A549 (cell line): Measurements from ENCODE around the gene PGM2L1. TPM values are rescaled to one million over a fixed set of nuclear protein-coding genes. Genes with fewer than 3 reads are reported as not detected.
A peak's percentile ranks its signal among the peaks of the same experiment; 100 is the strongest.

Experiments used
- BHLHE40 ChIP-seq: IDR thresholded peaks from 2 replicates; pipeline ENCODE4 v1.6.1; 2012; ENCODE audit warnings: low read depth, low read length, inconsistent platforms
- CHD2 ChIP-seq: fragments of 150-350 bp; IDR thresholded peaks from 2 replicates; pipeline ENCODE4 v1.6.1; 2014; ENCODE audit warnings: low read length; ENCODE audit not compliant: partially characterized antibody
- EHF ChIP-seq: fragments of 250-450 bp; sonication (Bioruptor Pico); IDR thresholded peaks from 2 replicates; pipeline ENCODE4 v1.5.0; 2020; ENCODE audit warnings: mild to moderate bottlenecking
- EP300 ChIP-seq, 2 experiments: fragments of >200 bp; sonication (Bioruptor Twin); formaldehyde crosslinking; IDR thresholded peaks; 2 replicates in 1 of 2; 3 replicates in 1 of 2; pipeline ENCODE4 v1.6.1; 2016 to 2017
- FOXS1 ChIP-seq: fragments of 250-450 bp; sonication (Bioruptor Pico); IDR thresholded peaks from 2 replicates; pipeline ENCODE4 v1.5.0; 2020; ENCODE audit warnings: mild to moderate bottlenecking, moderate library complexity
- GATA3 ChIP-seq: IDR thresholded peaks from 2 replicates; pipeline ENCODE4 v1.6.1; 2012; ENCODE audit warnings: borderline replicate concordance
- HDAC2 ChIP-seq: fragments of 200-600 bp; sonication (generic); IDR thresholded peaks from 2 replicates; pipeline ENCODE4 v1.6.1; 2016
- HEYL ChIP-seq: fragments of 250-450 bp; sonication (Bioruptor Pico); IDR thresholded peaks from 2 replicates; pipeline ENCODE4 v1.8.0; 2021; ENCODE audit warnings: mild to moderate bottlenecking, moderate library complexity
- HOXA7 ChIP-seq: fragments of 250-450 bp; sonication (Bioruptor Pico); IDR thresholded peaks from 2 replicates; pipeline ENCODE4 v1.5.0; 2020; ENCODE audit warnings: mild to moderate bottlenecking, moderate library complexity
- KDM1A ChIP-seq: fragments of 200-600 bp; sonication (generic); IDR thresholded peaks from 2 replicates; pipeline ENCODE4 v1.6.1; 2016; ENCODE audit warnings: low read depth, mild to moderate bottlenecking
- KDM5A ChIP-seq: fragments of 200-600 bp; sonication (generic); IDR thresholded peaks from 2 replicates; pipeline ENCODE4 v1.6.1; 2016; ENCODE audit warnings: antibody characterized with exemption, mild to moderate bottlenecking
- NFE2L2 ChIP-seq: fragments of 150-350 bp; conservative IDR thresholded peaks from 2 replicates; pipeline ENCODE4 v1.6.1; 2014; ENCODE audit warnings: low read length
- NPAS2 ChIP-seq: fragments of 250-450 bp; sonication (Bioruptor Pico); IDR thresholded peaks from 2 replicates; pipeline ENCODE4 v1.8.0; 2022; ENCODE audit warnings: mild to moderate bottlenecking, moderate library complexity, borderline replicate concordance
- NR3C1 ChIP-seq: fragments of >200 bp; sonication (Bioruptor Twin); formaldehyde crosslinking; IDR thresholded peaks from 3 replicates; pipeline ENCODE4 v1.6.1; 2017
- PHF8 ChIP-seq: fragments of 200-600 bp; sonication (generic); IDR thresholded peaks from 2 replicates; pipeline ENCODE4 v1.6.1; 2016; ENCODE audit warnings: low read depth, mild to moderate bottlenecking, antibody characterized with exemption, moderate library complexity, borderline replicate concordance
- RAD21 ChIP-seq, 2 experiments: fragments of >200 bp in 1 of 2; sonication (Bioruptor Twin) in 1 of 2; formaldehyde crosslinking in 1 of 2; IDR thresholded peaks in 1 of 2; conservative IDR thresholded peaks in 1 of 2; 2 replicates in 1 of 2; 3 replicates in 1 of 2; pipeline ENCODE4 v1.6.1; 2012 to 2018; ENCODE audit warnings: inconsistent platforms in 1 of 2
- RCOR1 ChIP-seq: fragments of 150-350 bp; IDR thresholded peaks from 2 replicates; pipeline ENCODE4 v1.6.1; 2014; ENCODE audit warnings: antibody characterized with exemption, low read length, low read depth
- RFX5 ChIP-seq: fragments of 450-650 bp; IDR thresholded peaks from 2 replicates; pipeline ENCODE4 v1.7.1; 2014; ENCODE audit warnings: antibody characterized with exemption, mild to moderate bottlenecking, moderate library complexity
- RNF2 ChIP-seq: fragments of 200-600 bp; sonication (generic); IDR thresholded peaks from 2 replicates; pipeline ENCODE4 v1.6.1; 2016; ENCODE audit warnings: low read depth, mild to moderate bottlenecking, antibody characterized with exemption, moderate library complexity, borderline replicate concordance
- SMC3 ChIP-seq: fragments of >200 bp; sonication (Bioruptor Twin); formaldehyde crosslinking; IDR thresholded peaks from 3 replicates; pipeline ENCODE4 v1.6.1; 2018; ENCODE audit warnings: inconsistent platforms
- SREBF2 ChIP-seq: fragments of 450-650 bp; IDR thresholded peaks from 2 replicates; pipeline ENCODE4 v1.6.1; 2014; ENCODE audit warnings: mild to moderate bottlenecking, moderate library complexity
- ZFP36 ChIP-seq: fragments of 450-650 bp; IDR thresholded peaks from 2 replicates; pipeline ENCODE4 v1.6.1; 2014; ENCODE audit warnings: borderline replicate concordance; ENCODE audit not compliant: partially characterized antibody
- ZSCAN20 ChIP-seq: fragments of 250-450 bp; sonication (Bioruptor Pico); IDR thresholded peaks from 2 replicates; pipeline ENCODE4 v1.8.0; 2022; ENCODE audit warnings: mild to moderate bottlenecking, moderate library complexity
- polyA plus RNA-seq, 4 experiments: library from polyadenylated mRNA; depleted of rRNA in 3 of 4; stranded (reverse); fragments of >200 nt; fragmentation: RNase III in 1 of 4; extraction: RNeasy Plus Mini Kit Qiagen cat#74134 plus additional on column Dnase treatment in 1 of 4; gene quantifications; 2 replicates in 3 of 4; 3 replicates in 1 of 4; pipeline ENCODE4 v1.2.3, GENCODE V29; 2011 to 2017
- TF ChIP-seq, protein P1 (sequence below): fragments of 200-600 bp; sonication (generic); IDR thresholded peaks from 2 replicates; pipeline ENCODE4 v1.6.1; 2016; ENCODE audit warnings: antibody characterized with exemption, mild to moderate bottlenecking, moderate library complexity
- TF ChIP-seq, protein P2 (sequence below): fragments of >200 bp; sonication (Bioruptor Twin); formaldehyde crosslinking; IDR thresholded peaks from 2 replicates; pipeline ENCODE4 v1.6.1; 2016
- TF ChIP-seq, protein P3 (sequence below): IDR thresholded peaks from 2 replicates; pipeline ENCODE4 v1.6.1; 2012
- TF ChIP-seq, protein P4 (sequence below): fragments of 450-650 bp; IDR thresholded peaks from 2 replicates; pipeline ENCODE4 v1.6.1; 2014; ENCODE audit warnings: antibody characterized with exemption
- TF ChIP-seq, protein P5 (sequence below): fragments of 250-450 bp; sonication (Bioruptor Pico); IDR thresholded peaks from 2 replicates; pipeline ENCODE4 v1.5.0; 2021; ENCODE audit warnings: mild to moderate bottlenecking, moderate library complexity, borderline replicate concordance
- TF ChIP-seq, protein P6 (sequence below): fragments of 250-450 bp; sonication (Bioruptor Pico); IDR thresholded peaks from 2 replicates; pipeline ENCODE4 v1.5.0; 2020; ENCODE audit warnings: low read depth, mild to moderate bottlenecking, moderate library complexity
- TF ChIP-seq, protein P7 (sequence below): fragments of 150-350 bp; IDR thresholded peaks from 2 replicates; pipeline ENCODE4 v1.6.1; 2014; ENCODE audit warnings: low read depth, mild to moderate bottlenecking, low read length

The PGM2L1 gene
- polyA plus RNA-seq, 2 of the 4 experiments (the other 2 are of a cell fraction), result 21.8 to 23.5 TPM

DNA sequence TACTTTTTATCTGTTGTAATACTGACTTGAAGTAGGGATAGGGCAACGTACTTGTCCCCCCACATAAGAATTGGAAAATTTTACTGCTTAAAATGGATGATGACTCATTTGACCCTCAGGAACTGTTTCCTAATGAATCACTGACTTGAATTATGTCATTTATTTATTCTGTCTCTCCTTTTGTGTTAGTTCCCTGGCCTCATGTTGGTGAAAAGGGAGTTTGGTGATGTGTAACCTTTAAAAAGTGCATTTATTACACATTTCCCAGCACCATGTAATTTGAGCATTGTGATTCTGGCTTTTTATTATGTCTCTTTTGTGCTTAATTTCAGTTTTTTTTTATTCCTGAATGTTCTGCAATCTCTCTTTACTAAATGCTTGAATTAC is 20.3 kb upstream of the PGM2L1 start (continued):
- peak; percentile 21; the same call in 1 of the 3 replicates for TF ChIP-seq SMC3
- TF ChIP-seq, protein P1, sequence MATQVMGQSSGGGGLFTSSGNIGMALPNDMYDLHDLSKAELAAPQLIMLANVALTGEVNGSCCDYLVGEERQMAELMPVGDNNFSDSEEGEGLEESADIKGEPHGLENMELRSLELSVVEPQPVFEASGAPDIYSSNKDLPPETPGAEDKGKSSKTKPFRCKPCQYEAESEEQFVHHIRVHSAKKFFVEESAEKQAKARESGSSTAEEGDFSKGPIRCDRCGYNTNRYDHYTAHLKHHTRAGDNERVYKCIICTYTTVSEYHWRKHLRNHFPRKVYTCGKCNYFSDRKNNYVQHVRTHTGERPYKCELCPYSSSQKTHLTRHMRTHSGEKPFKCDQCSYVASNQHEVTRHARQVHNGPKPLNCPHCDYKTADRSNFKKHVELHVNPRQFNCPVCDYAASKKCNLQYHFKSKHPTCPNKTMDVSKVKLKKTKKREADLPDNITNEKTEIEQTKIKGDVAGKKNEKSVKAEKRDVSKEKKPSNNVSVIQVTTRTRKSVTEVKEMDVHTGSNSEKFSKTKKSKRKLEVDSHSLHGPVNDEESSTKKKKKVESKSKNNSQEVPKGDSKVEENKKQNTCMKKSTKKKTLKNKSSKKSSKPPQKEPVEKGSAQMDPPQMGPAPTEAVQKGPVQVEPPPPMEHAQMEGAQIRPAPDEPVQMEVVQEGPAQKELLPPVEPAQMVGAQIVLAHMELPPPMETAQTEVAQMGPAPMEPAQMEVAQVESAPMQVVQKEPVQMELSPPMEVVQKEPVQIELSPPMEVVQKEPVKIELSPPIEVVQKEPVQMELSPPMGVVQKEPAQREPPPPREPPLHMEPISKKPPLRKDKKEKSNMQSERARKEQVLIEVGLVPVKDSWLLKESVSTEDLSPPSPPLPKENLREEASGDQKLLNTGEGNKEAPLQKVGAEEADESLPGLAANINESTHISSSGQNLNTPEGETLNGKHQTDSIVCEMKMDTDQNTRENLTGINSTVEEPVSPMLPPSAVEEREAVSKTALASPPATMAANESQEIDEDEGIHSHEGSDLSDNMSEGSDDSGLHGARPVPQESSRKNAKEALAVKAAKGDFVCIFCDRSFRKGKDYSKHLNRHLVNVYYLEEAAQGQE, result no peak
- no peak for TF ChIP-seq EHF
- no peak for TF ChIP-seq RFX5
- no peak for TF ChIP-seq ZFP36
- no peak for TF ChIP-seq NR3C1
- TF ChIP-seq, protein P2, sequence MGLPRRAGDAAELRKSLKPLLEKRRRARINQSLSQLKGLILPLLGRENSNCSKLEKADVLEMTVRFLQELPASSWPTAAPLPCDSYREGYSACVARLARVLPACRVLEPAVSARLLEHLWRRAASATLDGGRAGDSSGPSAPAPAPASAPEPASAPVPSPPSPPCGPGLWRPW, result no peak
- TF ChIP-seq GATA3, result peak; percentile 58; the same call in 1 of the 2 replicates
- no peak for TF ChIP-seq RNF2
- TF ChIP-seq, protein P3, sequence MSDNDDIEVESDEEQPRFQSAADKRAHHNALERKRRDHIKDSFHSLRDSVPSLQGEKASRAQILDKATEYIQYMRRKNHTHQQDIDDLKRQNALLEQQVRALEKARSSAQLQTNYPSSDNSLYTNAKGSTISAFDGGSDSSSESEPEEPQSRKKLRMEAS, result peak; percentile 37; the same call in 1 of the 2 replicates
- no peak for TF ChIP-seq FOXS1
- TF ChIP-seq HEYL (CRISPR knock-in tag), result no peak
- TF ChIP-seq BHLHE40, result no peak
- no peak for TF ChIP-seq PHF8
- TF ChIP-seq SREBF2, result no peak
- peak; percentile 41 to 42; a peak in 2 of 5 replicates for TF ChIP-seq EP300 (IDR thresholded peaks at IDR 0.05)
- no peak for TF ChIP-seq HDAC2
- no peak for TF ChIP-seq KDM1A
- no peak; a peak in 1 of 5 replicates for TF ChIP-seq RAD21 (conservative IDR thresholded peaks at IDR 0.05 in 1 of 2, IDR thresholded peaks at IDR 0.05 in 1 of 2)
- no peak for TF ChIP-seq ZSCAN20 (CRISPR knock-in tag)
- TF ChIP-seq, protein P4, sequence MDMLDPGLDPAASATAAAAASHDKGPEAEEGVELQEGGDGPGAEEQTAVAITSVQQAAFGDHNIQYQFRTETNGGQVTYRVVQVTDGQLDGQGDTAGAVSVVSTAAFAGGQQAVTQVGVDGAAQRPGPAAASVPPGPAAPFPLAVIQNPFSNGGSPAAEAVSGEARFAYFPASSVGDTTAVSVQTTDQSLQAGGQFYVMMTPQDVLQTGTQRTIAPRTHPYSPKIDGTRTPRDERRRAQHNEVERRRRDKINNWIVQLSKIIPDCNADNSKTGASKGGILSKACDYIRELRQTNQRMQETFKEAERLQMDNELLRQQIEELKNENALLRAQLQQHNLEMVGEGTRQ, result no peak
- TF ChIP-seq HOXA7 (CRISPR knock-in tag), result no peak
- no peak for TF ChIP-seq NPAS2 (CRISPR knock-in tag)
- TF ChIP-seq CHD2, result no peak
- TF ChIP-seq, protein P5, sequence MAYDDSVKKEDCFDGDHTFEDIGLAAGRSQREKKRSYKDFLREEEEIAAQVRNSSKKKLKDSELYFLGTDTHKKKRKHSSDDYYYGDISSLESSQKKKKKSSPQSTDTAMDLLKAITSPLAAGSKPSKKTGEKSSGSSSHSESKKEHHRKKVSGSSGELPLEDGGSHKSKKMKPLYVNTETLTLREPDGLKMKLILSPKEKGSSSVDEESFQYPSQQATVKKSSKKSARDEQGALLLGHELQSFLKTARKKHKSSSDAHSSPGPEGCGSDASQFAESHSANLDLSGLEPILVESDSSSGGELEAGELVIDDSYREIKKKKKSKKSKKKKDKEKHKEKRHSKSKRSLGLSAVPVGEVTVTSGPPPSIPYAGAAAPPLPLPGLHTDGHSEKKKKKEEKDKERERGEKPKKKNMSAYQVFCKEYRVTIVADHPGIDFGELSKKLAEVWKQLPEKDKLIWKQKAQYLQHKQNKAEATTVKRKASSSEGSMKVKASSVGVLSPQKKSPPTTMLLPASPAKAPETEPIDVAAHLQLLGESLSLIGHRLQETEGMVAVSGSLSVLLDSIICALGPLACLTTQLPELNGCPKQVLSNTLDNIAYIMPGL (CRISPR knock-in tag), result no peak
- no peak for TF ChIP-seq RCOR1
- TF ChIP-seq KDM5A, result no peak
- TF ChIP-seq NFE2L2, result no peak
- TF ChIP-seq, protein P6, sequence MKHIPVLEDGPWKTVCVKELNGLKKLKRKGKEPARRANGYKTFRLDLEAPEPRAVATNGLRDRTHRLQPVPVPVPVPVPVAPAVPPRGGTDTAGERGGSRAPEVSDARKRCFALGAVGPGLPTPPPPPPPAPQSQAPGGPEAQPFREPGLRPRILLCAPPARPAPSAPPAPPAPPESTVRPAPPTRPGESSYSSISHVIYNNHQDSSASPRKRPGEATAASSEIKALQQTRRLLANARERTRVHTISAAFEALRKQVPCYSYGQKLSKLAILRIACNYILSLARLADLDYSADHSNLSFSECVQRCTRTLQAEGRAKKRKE, result no peak
- TF ChIP-seq, protein P7, sequence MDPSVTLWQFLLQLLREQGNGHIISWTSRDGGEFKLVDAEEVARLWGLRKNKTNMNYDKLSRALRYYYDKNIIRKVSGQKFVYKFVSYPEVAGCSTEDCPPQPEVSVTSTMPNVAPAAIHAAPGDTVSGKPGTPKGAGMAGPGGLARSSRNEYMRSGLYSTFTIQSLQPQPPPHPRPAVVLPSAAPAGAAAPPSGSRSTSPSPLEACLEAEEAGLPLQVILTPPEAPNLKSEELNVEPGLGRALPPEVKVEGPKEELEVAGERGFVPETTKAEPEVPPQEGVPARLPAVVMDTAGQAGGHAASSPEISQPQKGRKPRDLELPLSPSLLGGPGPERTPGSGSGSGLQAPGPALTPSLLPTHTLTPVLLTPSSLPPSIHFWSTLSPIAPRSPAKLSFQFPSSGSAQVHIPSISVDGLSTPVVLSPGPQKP, result no peak
